Ramos (cell line): ENCODE measurements around the gene PCDH9.

Experiments used
- in situ Hi-C: fragments of 300-500 bp; cut with MboI; formaldehyde crosslinking; loops from one replicate; pipeline ENCODE4 v1.14.3; 2022; ENCODE audit warnings: low sequenced_read_pairs; ENCODE audit not compliant: unreplicated experiment

The PCDH9 gene

GRCh38 chr13:66567899-66568612 lies 662.1 kb downstream of the PCDH9 start:
- in situ Hi-C loops, result no loop called here

GRCh38 chr13:66565279-66565678 lies 664.9 kb downstream of the PCDH9 start:
- in situ Hi-C loops, result no loop called here

GRCh38 chr13:66563076-66563475 lies 667.1 kb downstream of the PCDH9 start:
- in situ Hi-C loops, result no loop called here

GRCh38 chr13:66562054-66562453 lies 668.1 kb downstream of the PCDH9 start:
- in situ Hi-C loops, result no loop called here

- in situ Hi-C loops, result no loop called here
These were observed 669.1 kb downstream of the PCDH9 start for GRCh38 chr13:66560991-66561390.

- in situ Hi-C loops, result no loop called here
These were observed 669.9 kb downstream of the PCDH9 start for GRCh38 chr13:66560189-66560588.

GRCh38 chr13:66559093-66559492 lies 671.0 kb downstream of the PCDH9 start:
- in situ Hi-C loops, result no loop called here

- in situ Hi-C loops, result no loop called here
These were observed 671.6 kb downstream of the PCDH9 start for GRCh38 chr13:66558506-66558905.

GRCh38 chr13:66557357-66557756 lies 672.8 kb downstream of the PCDH9 start:
- in situ Hi-C loops, result no loop called here

GRCh38 chr13:66556306-66556705 lies 673.8 kb downstream of the PCDH9 start:
- in situ Hi-C loops, result no loop called here

GRCh38 chr13:66553391-66553790 lies 676.7 kb downstream of the PCDH9 start:
- in situ Hi-C loops, result no loop called here

- in situ Hi-C loops, result no loop called here
These were observed 679.0 kb downstream of the PCDH9 start for GRCh38 chr13:66551128-66551527.

GRCh38 chr13:66547685-66548084 lies 682.5 kb downstream of the PCDH9 start:
- in situ Hi-C loops, result no loop called here

GRCh38 chr13:66546534-66547379 lies 683.4 kb downstream of the PCDH9 start:
- in situ Hi-C loops, result no loop called here

- in situ Hi-C loops, result no loop called here
These were observed 686.4 kb downstream of the PCDH9 start for GRCh38 chr13:66543780-66544179.

- in situ Hi-C loops, result no loop called here
These were observed 692.7 kb downstream of the PCDH9 start for GRCh38 chr13:66537417-66537816.

- in situ Hi-C loops, result no loop called here
These were observed 693.4 kb downstream of the PCDH9 start for GRCh38 chr13:66536746-66537145.

GRCh38 chr13:66534561-66534960 lies 695.6 kb downstream of the PCDH9 start:
- in situ Hi-C loops, result no loop called here

GRCh38 chr13:66532845-66533244 lies 697.3 kb downstream of the PCDH9 start:
- in situ Hi-C loops, result no loop called here

GRCh38 chr13:66532146-66532545 lies 698.0 kb downstream of the PCDH9 start:
- in situ Hi-C loops, result no loop called here

- in situ Hi-C loops, result no loop called here
These were observed 699.5 kb downstream of the PCDH9 start for GRCh38 chr13:66530686-66531085.

GRCh38 chr13:66530158-66530557 lies 700.0 kb downstream of the PCDH9 start:
- in situ Hi-C loops, result no loop called here
